HTR-8/SVneo (cell line): ENCODE measurements around the gene TMEM258.

Source experiments
- DNase-seq: peaks from one replicate; pipeline ENCODE4 v3.0.0; 2011; ENCODE audit warnings: low spot score, mixed read lengths; ENCODE audit not compliant: insufficient read length
- FAIRE-seq: peaks from 2 replicates; lab custom pipeline; 2011; peaks lifted over from hg19 to GRCh38; lab: Jason Lieb, UNC

The TMEM258 gene

GRCh38 chr11:61799665-61800284, 7.4 kb upstream of the TMEM258 start:
- no peak for DNase-seq
- no peak for FAIRE-seq

GRCh38 chr11:61797263-61797944, 5.0 kb upstream of the TMEM258 start:
- DNase-seq = peak; percentile 65
- FAIRE-seq = no peak

GRCh38 chr11:61795876-61796526, 3.6 kb upstream of the TMEM258 start:
- FAIRE-seq (no peak), DNase-seq (no peak)

GRCh38 chr11:61795459-61795858, 3.1 kb upstream of the TMEM258 start:
- DNase-seq (no peak), FAIRE-seq (no peak)

- DNase-seq = no peak
- FAIRE-seq = no peak
Measured at GRCh38 chr11:61794579-61794978, 2.2 kb upstream of the TMEM258 start.

GRCh38 chr11:61793829-61794204, 1.4 kb upstream of the TMEM258 start:
- DNase-seq (no peak), FAIRE-seq (no peak)

- FAIRE-seq = no peak
- no peak for DNase-seq
Measured at GRCh38 chr11:61793083-61793828, 857 bp upstream of the TMEM258 start.

GRCh38 chr11:61791737-61792309, 576 bp downstream of the TMEM258 start:
- DNase-seq (peak; percentile 71), FAIRE-seq (no peak)

- no peak for FAIRE-seq
- DNase-seq = peak; percentile 40
Measured at GRCh38 chr11:61787928-61788491, 4.4 kb downstream of the TMEM258 start.

- DNase-seq (no peak), FAIRE-seq (no peak)
Measured at GRCh38 chr11:61785837-61786402, 6.5 kb downstream of the TMEM258 start.

GRCh38 chr11:61784506-61784805, 7.9 kb downstream of the TMEM258 start:
- FAIRE-seq (no peak), DNase-seq (no peak)

GRCh38 chr11:61783717-61784505, 8.5 kb downstream of the TMEM258 start:
- DNase-seq (no peak), FAIRE-seq (no peak)

- FAIRE-seq = no peak
- DNase-seq = no peak
Measured at GRCh38 chr11:61782841-61783240, 9.6 kb downstream of the TMEM258 start.

- DNase-seq (no peak), FAIRE-seq (no peak)
Measured at GRCh38 chr11:61782299-61782698, 10.1 kb downstream of the TMEM258 start.

GRCh38 chr11:61781585-61781984, 10.8 kb downstream of the TMEM258 start:
- FAIRE-seq (no peak), DNase-seq (no peak)

- FAIRE-seq = no peak
- DNase-seq = no peak
Measured at GRCh38 chr11:61780581-61781162, 11.7 kb downstream of the TMEM258 start.

- FAIRE-seq (no peak), DNase-seq (no peak)
Measured at GRCh38 chr11:61779666-61780525, 12.5 kb downstream of the TMEM258 start.
